ENCODE data around the gene NOL4L.
A peak's percentile ranks its signal among the peaks of the same experiment; 100 is the strongest.

The NOL4L gene

DNA sequence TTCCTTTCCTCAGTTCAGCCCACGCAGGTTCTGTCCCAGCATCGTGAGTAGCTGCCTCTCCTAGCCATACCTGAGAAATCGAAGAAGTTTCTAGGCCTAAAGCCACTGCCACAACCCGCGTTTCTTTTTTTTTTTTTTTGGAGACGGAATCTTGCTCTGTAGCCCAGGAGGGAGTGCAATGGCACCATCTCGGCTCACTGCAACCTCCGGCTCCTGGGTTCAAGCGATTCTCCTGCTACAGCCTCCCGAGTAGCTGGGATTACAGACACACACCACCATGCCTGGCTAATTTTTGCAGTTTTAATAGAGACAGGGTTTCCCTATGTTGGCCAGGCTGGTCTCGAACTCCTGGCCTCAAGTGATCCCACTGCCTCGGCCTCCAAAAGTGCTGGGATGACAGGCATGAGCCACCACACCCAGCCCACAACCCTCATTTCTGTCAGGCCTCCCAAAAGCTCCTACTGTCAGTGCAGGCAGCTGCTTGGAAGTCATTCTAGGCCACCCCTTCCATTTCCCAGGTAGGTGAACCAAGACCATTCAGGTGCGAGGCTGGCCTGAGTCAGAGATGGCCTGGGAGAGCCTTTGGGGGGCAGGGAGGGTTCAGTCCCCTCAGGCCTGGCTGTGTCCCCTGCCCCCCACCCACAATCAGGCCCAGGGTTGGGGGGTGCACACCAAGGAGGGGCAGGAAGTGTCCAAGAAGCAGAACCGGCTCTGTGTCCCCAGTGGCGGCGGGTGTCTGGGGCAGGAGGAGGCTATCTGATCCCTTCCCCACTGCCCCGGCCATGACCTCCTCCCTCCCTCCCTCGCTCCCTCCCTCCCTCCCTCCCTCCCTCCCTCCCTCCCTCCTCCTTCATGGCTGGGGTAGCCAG is 47.2 kb downstream of the NOL4L start:
- H4K8ac ChIP-seq (ENCODE audit: low read depth, low read length): no peak overlapping the region
- no peak overlapping the region for H3K9ac ChIP-seq (ENCODE audit: low read length)
- no peak overlapping the region for H3K4me2 ChIP-seq (ENCODE audit: low read length)
- no peak overlapping the region for H2BK5ac ChIP-seq (ENCODE audit: low read depth, low read length, poor library complexity)
- H3K4ac ChIP-seq (ENCODE audit: low read depth, low read length): no peak overlapping the region
- no peak overlapping the region for H3K18ac ChIP-seq (ENCODE audit: low read length)
- no peaks in the 10 kb centered on the region for H3K36me3 ChIP-seq (ENCODE audit: control insufficient read depth in 1 of 2, insufficient read depth in 2 of 2, low read length in 2 of 2)
- H4K91ac ChIP-seq (ENCODE audit: low read depth, low read length): peak overlapping the region; percentile 8
- no peak overlapping the region for H3K23ac ChIP-seq (ENCODE audit: low read length)
- peaks cover 9% of the 10 kb centered on the region for H3K79me1 ChIP-seq (ENCODE audit: low read length)
- H4K12ac ChIP-seq (ENCODE audit: low read depth, low read length): no peak overlapping the region
- no CpG with 5 or more reads among the region's 18 CpGs for WGBS (ENCODE audit: extremely low coverage, insufficient coverage, insufficient read length)
- no peaks in the 10 kb centered on the region for H3K79me2 ChIP-seq (ENCODE audit: control insufficient read depth, insufficient read depth, low read length, poor library complexity)
- H2BK120ac ChIP-seq (ENCODE audit: insufficient read depth, low read length, poor library complexity): no peak overlapping the region
- peaks cover 5% of the 10 kb centered on the region for H3K9me3 ChIP-seq (ENCODE audit: insufficient read depth, low read depth, low read length)
- H2AFZ ChIP-seq (ENCODE audit: insufficient read depth, low read length, poor library complexity): no peak overlapping the region
- no peaks in the 10 kb centered on the region for H3K27me3 ChIP-seq (ENCODE audit: insufficient read depth, low read length)
- no peak for DNase-seq
- H3K14ac ChIP-seq (ENCODE audit: low read length): no peak overlapping the region
- H3K4me3 ChIP-seq (ENCODE audit: low read depth, low read length): no peak overlapping the region
- peaks cover 37 to 40% of the 10 kb centered on the region in 2 experiments for H3K4me1 ChIP-seq (ENCODE audit: control insufficient read depth in 1 of 2, insufficient read depth in 2 of 2, low read length in 2 of 2)
- no peak overlapping the region for H2BK12ac ChIP-seq (ENCODE audit: low read length)
- peak overlapping the region; percentile 37 for H3K27ac ChIP-seq (ENCODE audit: low read depth, low read length)
- no peak overlapping the region for H2AK5ac ChIP-seq (ENCODE audit: low read length)

- Histone ChIP-seq H3K9ac (ENCODE audit: low read length) (peak overlapping the region; percentile 39), H3K18ac (ENCODE audit: low read length) (no peak overlapping the region), H2BK120ac (ENCODE audit: insufficient read depth, low read length, poor library complexity) (no peak overlapping the region), H3K4ac (ENCODE audit: low read depth, low read length) (no peak overlapping the region), H3K4me3 (ENCODE audit: low read depth, low read length) (peak overlapping the region; percentile 39), H2BK12ac (ENCODE audit: low read length) (no peak overlapping the region), H3K79me1 (ENCODE audit: low read length) (peaks cover 9% of the 10 kb centered on the region), H3K4me1 (ENCODE audit: control insufficient read depth in 1 of 2, insufficient read depth in 2 of 2, low read length in 2 of 2) (peaks cover 37 to 40% of the 10 kb centered on the region in 2 experiments), H4K91ac (ENCODE audit: low read depth, low read length) (peak overlapping the region; percentile 8), H3K14ac (ENCODE audit: low read length) (no peak overlapping the region), H4K8ac (ENCODE audit: low read depth, low read length) (no peak overlapping the region), H3K27me3 (ENCODE audit: insufficient read depth, low read length) (no peaks in the 10 kb centered on the region), H3K36me3 (ENCODE audit: control insufficient read depth in 1 of 2, insufficient read depth in 2 of 2, low read length in 2 of 2) (no peaks in the 10 kb centered on the region), H3K23ac (ENCODE audit: low read length) (no peak overlapping the region), H2AFZ (ENCODE audit: insufficient read depth, low read length, poor library complexity) (no peak overlapping the region), H3K4me2 (ENCODE audit: low read length) (peak overlapping the region; percentile 88), H3K27ac (ENCODE audit: low read depth, low read length) (no peak overlapping the region), H3K79me2 (ENCODE audit: control insufficient read depth, insufficient read depth, low read length, poor library complexity) (no peaks in the 10 kb centered on the region), H2BK5ac (ENCODE audit: low read depth, low read length, poor library complexity) (no peak overlapping the region), H3K9me3 (ENCODE audit: insufficient read depth, low read depth, low read length) (peaks cover 5% of the 10 kb centered on the region), H4K12ac (ENCODE audit: low read depth, low read length) (no peak overlapping the region), H2AK5ac (ENCODE audit: low read length) (no peak overlapping the region)
- DNase-seq: no peak
- WGBS (ENCODE audit: extremely low coverage, insufficient coverage, insufficient read length): no CpG with 5 or more reads among the region's 62 CpGs
Observed at GRCh38 chr20:32536851-32537656, 48.1 kb downstream of the NOL4L start.

- Histone ChIP-seq H3K27ac (ENCODE audit: low read depth, low read length) (no peak overlapping the region), H2BK120ac (ENCODE audit: insufficient read depth, low read length, poor library complexity) (no peak overlapping the region), H3K4ac (ENCODE audit: low read depth, low read length) (no peak overlapping the region), H3K18ac (ENCODE audit: low read length) (peak overlapping the region; percentile 20), H3K23ac (ENCODE audit: low read length) (no peak overlapping the region), H2AK5ac (ENCODE audit: low read length) (no peak overlapping the region), H3K79me1 (ENCODE audit: low read length) (peaks cover 9% of the 10 kb centered on the region), H2AFZ (ENCODE audit: insufficient read depth, low read length, poor library complexity) (peak overlapping the region; percentile 23), H3K79me2 (ENCODE audit: control insufficient read depth, insufficient read depth, low read length, poor library complexity) (no peaks in the 10 kb centered on the region), H3K4me1 (ENCODE audit: control insufficient read depth in 1 of 2, insufficient read depth in 2 of 2, low read length in 2 of 2) (peaks cover 36 to 37% of the 10 kb centered on the region in 2 experiments), H3K4me2 (ENCODE audit: low read length) (peak overlapping the region; percentile 88), H2BK5ac (ENCODE audit: low read depth, low read length, poor library complexity) (no peak overlapping the region), H3K9ac (ENCODE audit: low read length) (peak overlapping the region; percentile 29), H4K91ac (ENCODE audit: low read depth, low read length) (peak overlapping the region; percentile 63), H3K14ac (ENCODE audit: low read length) (no peak overlapping the region), H3K27me3 (ENCODE audit: insufficient read depth, low read length) (no peaks in the 10 kb centered on the region), H3K4me3 (ENCODE audit: low read depth, low read length) (peak overlapping the region; percentile 59), H2BK12ac (ENCODE audit: low read length) (no peak overlapping the region), H4K8ac (ENCODE audit: low read depth, low read length) (peak overlapping the region; percentile 29), H4K12ac (ENCODE audit: low read depth, low read length) (no peak overlapping the region), H3K9me3 (ENCODE audit: insufficient read depth, low read depth, low read length) (peaks cover 5% of the 10 kb centered on the region), H3K36me3 (ENCODE audit: control insufficient read depth in 1 of 2, insufficient read depth in 2 of 2, low read length in 2 of 2) (no peaks in the 10 kb centered on the region)
- DNase-seq: peak in 1 of 2 donors; percentile 52
- WGBS (ENCODE audit: extremely low coverage, insufficient coverage, insufficient read length): no CpG with 5 or more reads among the region's 68 CpGs
Observed at GRCh38 chr20:32535953-32536823, 48.9 kb downstream of the NOL4L start.
